ENCODE data around the gene KATNBL1.

The KATNBL1 gene, protein sequence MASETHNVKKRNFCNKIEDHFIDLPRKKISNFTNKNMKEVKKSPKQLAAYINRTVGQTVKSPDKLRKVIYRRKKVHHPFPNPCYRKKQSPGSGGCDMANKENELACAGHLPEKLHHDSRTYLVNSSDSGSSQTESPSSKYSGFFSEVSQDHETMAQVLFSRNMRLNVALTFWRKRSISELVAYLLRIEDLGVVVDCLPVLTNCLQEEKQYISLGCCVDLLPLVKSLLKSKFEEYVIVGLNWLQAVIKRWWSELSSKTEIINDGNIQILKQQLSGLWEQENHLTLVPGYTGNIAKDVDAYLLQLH

GRCh38 chr15:34209421-34210282 is at the start of gene KATNBL1:
Gene KATNBL1 (minus strand): TSS chr15:34210096. CDS start chr15:34163676, 46,420 bp downstream.
- peak; percentile 96 for DNase-seq (ENCODE audit: low spot score)

DNA sequence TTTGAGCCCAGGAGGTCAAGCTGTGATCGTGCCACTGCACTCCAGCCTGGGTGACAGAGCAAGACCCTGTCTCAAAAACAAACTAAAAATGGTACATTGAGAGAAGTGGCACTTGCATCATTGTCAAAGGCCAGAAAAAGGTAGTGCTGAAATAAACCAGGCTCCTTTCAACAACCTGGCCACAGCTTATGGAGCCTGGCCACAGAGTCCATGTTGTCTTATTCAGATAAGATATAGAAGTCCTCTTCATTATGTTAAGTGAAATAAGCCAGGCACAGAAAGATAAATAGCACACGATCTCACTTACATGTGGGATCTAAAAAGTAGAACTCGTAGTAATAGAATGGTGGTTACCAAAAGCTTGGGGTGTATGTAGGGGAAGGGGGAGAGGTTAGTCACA is 49.7 kb upstream of the KATNBL1 start:
- no peak for DNase-seq (ENCODE audit: low spot score)

- no peak for DNase-seq (ENCODE audit: low spot score)
Measured at GRCh38 chr15:34258151-34258550, 48.3 kb upstream of the KATNBL1 start.

DNA sequence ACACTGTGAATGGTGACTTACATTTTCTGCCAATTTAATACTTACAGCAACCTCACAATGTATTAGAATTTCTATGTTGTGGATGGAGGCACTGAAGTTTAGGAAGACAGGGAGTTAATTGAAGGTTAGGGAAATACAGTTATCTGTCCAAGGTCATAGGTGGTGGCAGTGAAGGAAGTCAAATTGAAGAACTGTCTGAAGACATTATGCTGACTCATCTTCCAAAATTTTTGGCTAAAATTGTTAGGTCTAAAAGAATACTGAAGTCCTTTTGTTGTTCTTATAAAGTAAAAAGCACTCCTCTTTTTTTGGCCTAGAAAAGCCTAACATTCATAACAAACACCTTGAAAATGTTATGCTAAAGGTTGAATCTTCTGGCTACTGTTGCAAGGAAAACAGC is 42.6 kb upstream of the KATNBL1 start:
- no peak for DNase-seq (ENCODE audit: low spot score)

DNA sequence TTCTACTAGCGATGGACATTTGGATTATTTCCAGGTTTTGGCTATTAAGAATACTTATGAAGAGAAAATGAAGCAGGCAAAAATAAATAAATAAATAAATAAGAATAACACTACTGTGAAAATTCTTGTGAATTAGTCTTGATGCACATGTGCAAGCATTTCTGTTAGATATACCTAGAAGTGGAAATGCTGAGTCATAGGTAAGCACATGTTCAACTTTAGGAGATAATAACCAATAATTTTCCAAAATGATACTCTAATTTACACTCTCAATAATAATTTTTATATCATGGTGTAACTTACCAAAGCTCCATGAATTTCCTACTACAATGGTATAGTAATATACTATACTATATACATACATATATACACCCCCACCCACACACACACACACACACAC is 38.3 kb upstream of the KATNBL1 start:
- no peak for DNase-seq (ENCODE audit: low spot score)

- no peak for DNase-seq (ENCODE audit: low spot score)
Measured at GRCh38 chr15:34246276-34246976, 36.5 kb upstream of the KATNBL1 start.

DNA sequence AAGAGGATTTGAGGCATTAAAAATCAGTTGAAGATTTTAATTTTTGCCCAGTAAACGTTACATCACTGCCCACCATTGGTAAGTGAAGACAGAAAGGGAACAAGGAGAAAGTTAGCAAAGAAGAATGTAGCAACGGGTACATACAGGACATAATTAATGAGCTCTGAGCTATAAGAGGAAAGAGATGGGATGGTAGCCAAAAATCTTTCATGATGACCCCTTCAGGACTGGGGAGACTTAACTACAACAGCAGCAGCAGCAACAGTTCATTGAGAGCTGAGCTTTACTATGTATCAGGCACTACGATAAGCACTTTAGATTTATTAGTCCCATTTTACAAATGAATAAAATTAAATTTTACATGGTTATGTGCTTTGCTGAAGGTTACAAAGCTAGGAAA is 33.3 kb upstream of the KATNBL1 start:
- DNase-seq (ENCODE audit: low spot score) = no peak

DNA sequence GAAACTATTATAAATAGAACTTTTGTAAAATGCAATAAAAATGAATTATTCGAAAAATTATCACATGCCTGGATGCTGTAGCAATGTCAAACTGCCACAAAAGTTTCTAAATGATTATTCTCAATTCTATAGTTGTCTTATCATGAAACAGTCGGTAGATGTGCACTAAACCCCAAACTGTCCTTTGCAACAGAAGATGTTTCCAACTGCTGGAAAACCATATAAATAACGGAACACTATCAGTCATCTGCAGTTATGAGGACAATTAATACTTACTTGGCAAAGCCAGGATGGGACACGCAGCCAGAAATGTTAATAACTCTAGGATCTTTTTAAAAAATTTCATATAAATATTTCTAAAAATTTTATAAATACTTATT is 32.4 kb upstream of the KATNBL1 start:
- DNase-seq (ENCODE audit: low spot score) = no peak

DNA sequence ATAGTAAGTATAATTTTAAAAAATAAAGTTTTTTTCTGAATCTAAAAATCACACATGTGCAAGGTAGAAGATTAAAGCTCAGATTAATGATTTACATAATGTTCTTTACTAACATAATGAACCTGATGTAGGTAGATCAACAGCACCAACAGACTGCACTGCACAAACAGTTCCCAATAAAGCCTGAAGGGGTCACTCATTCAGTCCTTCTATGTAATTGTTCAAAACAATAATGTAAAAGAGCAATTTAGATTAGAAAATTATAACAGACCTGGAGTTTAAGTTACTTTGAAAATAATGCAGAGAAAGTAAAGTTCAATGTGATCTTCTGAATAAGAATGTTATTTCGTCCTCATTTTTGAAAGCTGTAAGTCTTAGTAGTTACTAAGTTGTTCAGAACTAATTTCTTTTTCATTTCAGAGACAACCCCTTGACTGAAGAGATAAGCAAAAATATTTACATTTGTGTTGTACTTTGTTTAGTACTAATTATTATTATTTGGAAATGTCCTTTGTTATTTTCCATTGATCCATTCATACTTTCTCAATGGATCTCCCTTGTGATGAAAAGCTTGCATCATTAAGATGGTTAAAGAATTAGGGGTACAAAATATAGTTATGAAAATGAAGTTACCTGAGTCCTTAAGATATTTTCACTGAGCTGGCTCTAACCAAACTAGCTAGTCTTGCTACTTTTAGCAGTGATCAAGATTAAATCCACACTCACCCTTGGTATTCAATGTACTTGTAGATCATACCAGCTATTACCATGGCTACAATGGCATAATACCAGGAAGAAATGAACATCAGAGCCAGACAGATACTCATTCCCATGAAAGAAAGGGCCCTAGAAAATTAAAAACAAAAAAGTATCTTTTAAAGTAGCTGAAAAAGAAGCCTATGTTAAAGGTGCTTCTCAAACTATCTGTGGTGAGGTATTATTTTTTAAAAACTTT is 31.8 kb upstream of the KATNBL1 start:
- peak; percentile 64 for DNase-seq (ENCODE audit: low spot score)

GRCh38 chr15:34240537-34240936 is 30.6 kb upstream of the KATNBL1 start:
- no peak for DNase-seq (ENCODE audit: low spot score)

DNA sequence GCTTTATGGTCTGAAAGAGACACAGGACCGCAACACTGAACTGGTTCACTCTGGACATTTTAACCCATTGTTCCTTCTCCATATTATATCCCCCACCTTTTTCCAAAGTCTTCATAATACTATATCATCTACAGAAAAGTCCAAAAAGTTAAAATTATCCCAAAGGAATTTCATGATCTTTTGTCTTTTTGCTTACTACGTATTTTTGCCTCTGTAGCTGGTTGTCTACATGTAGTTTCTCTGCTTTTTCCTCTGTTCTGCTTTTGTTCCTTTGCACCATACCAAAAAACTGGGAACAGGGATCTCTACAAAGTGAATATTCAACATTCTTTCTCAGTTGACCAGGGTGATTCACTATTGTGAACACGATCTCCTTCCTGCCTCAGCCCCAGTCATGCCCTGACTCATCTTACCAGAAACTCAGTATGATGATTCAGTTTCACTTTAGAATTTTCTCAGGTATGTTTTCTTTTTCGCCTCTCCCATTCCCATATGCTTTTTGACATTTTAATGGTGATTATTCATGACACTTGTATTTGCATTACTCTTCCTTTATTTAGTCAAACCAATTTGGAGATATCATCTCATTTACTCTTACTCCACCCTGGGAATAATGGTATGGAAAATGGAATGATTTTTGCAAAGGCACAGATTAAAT is 29.4 kb upstream of the KATNBL1 start:
- no peak for DNase-seq (ENCODE audit: low spot score)

- DNase-seq (ENCODE audit: low spot score) = no peak
Measured at GRCh38 chr15:34233614-34234013, 23.7 kb upstream of the KATNBL1 start.

DNA sequence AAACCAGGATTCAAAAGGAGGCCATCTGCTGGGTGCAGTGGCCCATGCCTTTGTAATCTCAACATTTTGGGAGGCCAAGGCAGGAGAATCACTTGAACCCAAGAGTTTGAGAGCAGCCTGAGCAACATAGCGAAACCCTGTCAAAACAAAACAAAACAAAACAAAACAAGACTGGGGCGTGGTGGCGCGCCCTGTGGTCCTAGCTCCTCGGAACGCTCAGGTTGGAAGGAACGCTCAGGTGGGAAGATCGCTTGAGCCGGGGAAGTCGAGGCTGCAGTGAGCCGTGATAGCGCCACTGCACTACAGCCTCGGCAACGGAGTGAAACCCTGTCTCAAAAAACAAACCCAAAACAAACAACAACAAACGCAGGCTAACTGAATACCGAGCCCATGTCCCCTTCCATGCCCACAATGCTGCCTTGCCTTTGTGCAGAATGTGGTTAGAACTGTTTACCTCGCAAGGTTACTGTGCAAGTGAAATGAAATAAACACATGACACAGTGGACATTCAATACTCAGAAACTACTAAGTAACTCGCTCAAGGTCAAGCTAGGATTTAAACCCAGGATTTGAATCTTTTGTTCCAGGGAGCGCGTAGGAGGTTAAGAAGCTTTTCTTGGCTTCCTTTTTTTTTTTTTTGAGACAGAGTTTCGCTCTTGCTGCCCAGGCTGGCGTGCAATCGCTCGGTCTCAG is 14.2 kb upstream of the KATNBL1 start:
- DNase-seq (ENCODE audit: low spot score) = no peak

GRCh38 chr15:34217587-34218225 is 7.8 kb upstream of the KATNBL1 start:
- DNase-seq (ENCODE audit: low spot score) = no peak

GRCh38 chr15:34216527-34217270 is 6.8 kb upstream of the KATNBL1 start:
- peak; percentile 78 for DNase-seq (ENCODE audit: low spot score)

DNA sequence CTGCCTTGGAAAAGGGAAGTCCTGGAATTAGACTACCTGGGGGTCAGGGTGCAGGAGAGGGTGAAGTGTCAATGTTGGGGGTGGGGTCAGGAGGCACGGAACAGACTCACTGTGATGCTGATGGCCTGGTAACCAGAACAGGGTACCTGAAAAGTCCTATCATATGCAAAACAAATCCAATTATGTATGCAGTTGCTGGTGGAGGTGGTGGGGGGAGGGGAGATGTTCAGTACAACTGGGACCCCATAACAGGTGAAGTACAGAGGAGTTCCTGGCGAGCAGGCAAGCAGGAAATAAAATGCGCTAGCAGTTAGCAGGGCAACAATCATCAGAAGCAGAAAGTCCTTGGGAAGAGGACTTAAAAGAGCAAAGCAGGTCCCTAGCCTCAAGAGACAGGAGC is 4.2 kb upstream of the KATNBL1 start:
- DNase-seq (ENCODE audit: low spot score) = no peak

DNA sequence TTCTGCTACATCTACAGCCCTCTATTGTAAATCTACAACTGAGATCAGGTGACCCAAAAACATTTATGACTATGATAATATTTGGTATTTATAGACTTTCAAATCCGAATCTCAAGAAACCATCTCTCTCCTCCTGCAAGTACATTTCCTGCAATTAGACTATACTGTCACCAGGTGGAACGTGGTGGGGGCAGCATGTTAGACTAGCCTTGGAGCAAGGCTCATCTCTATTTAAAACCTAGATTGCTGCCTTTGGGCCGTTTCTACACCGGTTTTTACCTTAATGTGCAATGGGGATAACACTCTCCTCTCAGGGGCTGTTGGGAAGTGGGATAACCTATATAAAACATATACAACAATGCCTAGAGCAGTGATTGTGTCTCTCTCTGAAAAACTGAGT is 3.8 kb upstream of the KATNBL1 start:
- DNase-seq (ENCODE audit: low spot score) = no peak

DNA sequence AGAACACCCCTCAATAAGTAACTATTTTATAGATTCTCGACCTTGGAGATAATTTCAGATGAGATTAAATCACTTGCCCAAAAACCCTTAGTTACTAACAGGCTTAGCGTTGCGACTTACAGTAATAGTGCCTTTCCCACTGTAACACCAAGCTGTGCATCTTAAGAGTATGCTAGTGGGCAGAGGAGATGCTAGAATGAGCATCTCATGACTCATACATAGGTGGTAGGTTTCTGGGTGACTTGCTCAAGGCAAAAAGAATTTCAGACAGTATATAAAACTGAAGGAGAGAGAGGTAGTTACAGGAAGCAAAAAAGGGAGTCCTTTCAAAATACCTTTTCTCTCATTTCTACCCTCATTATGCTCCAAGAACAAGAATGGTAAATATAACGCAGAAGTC is 3.9 kb downstream of the KATNBL1 start:
- DNase-seq (ENCODE audit: low spot score) = no peak

- no peak for DNase-seq (ENCODE audit: low spot score)
Measured at GRCh38 chr15:34203936-34204335, 6.0 kb downstream of the KATNBL1 start.

Data from D341Med (cell line).